Subcutaneous adipose tissue (tissue), 4 donors: ENCODE results near the gene RASGRF2. TPM values are rescaled to one million over a fixed set of nuclear protein-coding genes. Genes with fewer than 3 reads are reported as not detected.

Source experiments
- CTCF ChIP-seq: fragments of 450-650 bp; IDR thresholded peaks from one replicate; pipeline ENCODE4 v1.5.1; 2016; ENCODE audit warnings: low read depth, mild to moderate bottlenecking, control low read depth, antibody characterized with exemption, moderate library complexity
- total RNA-seq, 4 donors: library from RNA; depleted of rRNA; stranded (reverse); fragments of >200 nt; gene quantifications; one replicate each; pipeline ENCODE4 v1.1.0, GENCODE V29; 2016

RASGRF2 gene
- total RNA-seq, 4 donors from 2014 or later = 6.6 to 34.9 (median 20.2) TPM

GRCh38 chr5:81226949-81227348 lies 266.8 kb downstream of the RASGRF2 start:
- no peak for TF ChIP-seq CTCF

- TF ChIP-seq CTCF = no peak
These were observed 267.9 kb downstream of the RASGRF2 start for GRCh38 chr5:81228084-81228483.

GRCh38 chr5:81230416-81230815 lies 270.3 kb downstream of the RASGRF2 start:
- no peak for TF ChIP-seq CTCF

GRCh38 chr5:81232464-81233079 lies 272.4 kb downstream of the RASGRF2 start:
- TF ChIP-seq CTCF = no peak

GRCh38 chr5:81233080-81233634 lies 273.0 kb downstream of the RASGRF2 start, which contains the start of gene CKMT2:
TSS of gene CKMT2 (plus strand) at chr5:81233322. CDS start at chr5:81251133, 17,811 bp downstream.
- no peak for TF ChIP-seq CTCF

GRCh38 chr5:81234299-81234698 lies 274.1 kb downstream of the RASGRF2 start:
- no peak for TF ChIP-seq CTCF

- TF ChIP-seq CTCF = no peak
These were observed 274.6 kb downstream of the RASGRF2 start for GRCh38 chr5:81234801-81235200.
